H9 (cell line): ENCODE measurements around the gene TMPRSS2. TPM values are rescaled to one million over a fixed set of nuclear protein-coding genes. Genes with fewer than 3 reads are reported as not detected.

Experiments used
- DNase-seq: peaks from one replicate; pipeline ENCODE4 v3.0.0-alpha.2; 2017
- H2AFZ ChIP-seq: one replicate; pipeline ENCODE4 v1.6.1; 2013; ENCODE audit warnings: mild to moderate bottlenecking, low read length, control low read depth, moderate library complexity
- H2AK5ac ChIP-seq: 2 replicates; pipeline ENCODE4 v1.6.1; 2013; ENCODE audit warnings: low read length, control low read depth, mixed read lengths; ENCODE audit not compliant: insufficient read length
- H2BK120ac ChIP-seq: one replicate; pipeline ENCODE4 v1.6.1; 2013; ENCODE audit warnings: low read depth, mild to moderate bottlenecking, low read length, control low read depth, inconsistent platforms; ENCODE audit not compliant: poor library complexity, severe bottlenecking
- H2BK12ac ChIP-seq: 2 replicates; pipeline ENCODE4 v1.6.1; 2013; ENCODE audit warnings: low read length, control low read depth, mixed read lengths, low read depth; ENCODE audit not compliant: insufficient read length
- H2BK15ac ChIP-seq: 2 replicates; pipeline ENCODE4 v1.6.1; 2013; ENCODE audit warnings: low read depth, low read length, control low read depth
- H2BK20ac ChIP-seq: one replicate; pipeline ENCODE4 v1.6.1; 2013; ENCODE audit warnings: low read depth, mild to moderate bottlenecking, low read length, control low read depth, inconsistent platforms; ENCODE audit not compliant: poor library complexity, severe bottlenecking
- H2BK5ac ChIP-seq: 2 replicates; pipeline ENCODE4 v1.6.1; 2013; ENCODE audit warnings: low read length, control low read depth, mixed read lengths; ENCODE audit not compliant: insufficient read length
- H3K14ac ChIP-seq: 2 replicates; pipeline ENCODE4 v1.6.1; 2013; ENCODE audit warnings: low read length, control low read depth; ENCODE audit not compliant: insufficient read depth
- H3K18ac ChIP-seq: 2 replicates; pipeline ENCODE4 v1.6.1; 2013; ENCODE audit warnings: low read depth, mild to moderate bottlenecking, mixed read lengths, low read length, control low read depth; ENCODE audit not compliant: insufficient read length
- H3K23ac ChIP-seq: 2 replicates; pipeline ENCODE4 v1.6.1; 2013; ENCODE audit warnings: low read length, control low read depth, mixed read lengths, low read depth; ENCODE audit not compliant: insufficient read length
- H3K23me2 ChIP-seq: 2 replicates; pipeline ENCODE4 v1.6.1; 2013; ENCODE audit warnings: low read depth, mild to moderate bottlenecking, mixed read lengths, low read length, control low read depth; ENCODE audit not compliant: insufficient read length, poor library complexity, severe bottlenecking
- H3K27ac ChIP-seq: 2 replicates; pipeline ENCODE4 v1.5.1; 2013; ENCODE audit warnings: low read length, control low read depth, mixed read lengths, low read depth; ENCODE audit not compliant: insufficient read length
- H3K27me3 ChIP-seq: 2 replicates; pipeline ENCODE4 v1.6.1; 2013; ENCODE audit warnings: low read length, control low read depth, inconsistent platforms; ENCODE audit not compliant: insufficient read depth
- H3K4ac ChIP-seq: 2 replicates; pipeline ENCODE4 v1.6.1; 2013; ENCODE audit warnings: low read depth, mild to moderate bottlenecking, control low read depth, inconsistent platforms, low read length, moderate library complexity
- H3K4me1 ChIP-seq: 2 replicates; pipeline ENCODE4 v1.6.1; 2013; ENCODE audit warnings: low read length, control low read depth, inconsistent platforms; ENCODE audit not compliant: insufficient read depth
- H3K4me2 ChIP-seq: 2 replicates; pipeline ENCODE4 v1.6.1; 2013; ENCODE audit warnings: low read length, control low read depth, mixed read lengths; ENCODE audit not compliant: insufficient read length, insufficient read depth
- H3K56ac ChIP-seq: 2 replicates; pipeline ENCODE4 v1.6.1; 2013; ENCODE audit warnings: low read depth, mild to moderate bottlenecking, mixed read lengths, low read length, control low read depth; ENCODE audit not compliant: insufficient read length
- H3K79me1 ChIP-seq: 2 replicates; pipeline ENCODE4 v1.6.1; 2013; ENCODE audit warnings: low read depth, mild to moderate bottlenecking, moderate library complexity, low read length, control low read depth, inconsistent platforms; ENCODE audit not compliant: insufficient read depth, poor library complexity, severe bottlenecking
- H3K79me2 ChIP-seq: 2 replicates; pipeline ENCODE4 v1.6.1; 2013; ENCODE audit warnings: low read length, control low read depth, inconsistent platforms; ENCODE audit not compliant: insufficient read depth
- H3K9ac ChIP-seq: 2 replicates; pipeline ENCODE4 v1.6.1; 2013; ENCODE audit warnings: low read length, control low read depth, mixed read lengths; ENCODE audit not compliant: insufficient read length; ENCODE audit errors: extremely low read depth
- H3K9me3 ChIP-seq: one replicate; pipeline ENCODE4 v1.6.1; 2013; ENCODE audit warnings: low read depth, low read length, inconsistent platforms; ENCODE audit not compliant: control insufficient read depth
- H3T11ph ChIP-seq: one replicate; pipeline ENCODE4 v1.6.1; 2013; ENCODE audit warnings: mild to moderate bottlenecking, low read length, control low read depth, inconsistent platforms
- H4K20me1 ChIP-seq: one replicate; pipeline ENCODE4 v1.6.1; 2013; ENCODE audit not compliant: control insufficient read depth, insufficient read length, insufficient read depth
- H4K5ac ChIP-seq: 2 replicates; pipeline ENCODE4 v1.6.1; 2013; ENCODE audit warnings: low read depth, mild to moderate bottlenecking, mixed read lengths, low read length, control low read depth; ENCODE audit not compliant: insufficient read length
- H4K8ac ChIP-seq: replicated peaks from 2 replicates; pipeline ENCODE4 v1.6.1; 2013; ENCODE audit warnings: low read length, control low read depth, mixed read lengths, low read depth; ENCODE audit not compliant: insufficient read length
- H4K91ac ChIP-seq: 2 replicates; pipeline ENCODE4 v1.6.1; 2013; ENCODE audit warnings: low read depth, mild to moderate bottlenecking, moderate library complexity, mixed read lengths, low read length, control low read depth; ENCODE audit not compliant: insufficient read length
- H3K27ac Mint-ChIP-seq, 3 experiments: 2 replicates in 2 of 3; 3 replicates in 1 of 3; pipeline ENCODE4 v1.8.0; 2020 to 2021; ENCODE audit warnings: mixed read lengths in 3 of 3, mild to moderate bottlenecking in 1 of 3, moderate library complexity in 1 of 3
- H3K27me3 Mint-ChIP-seq: 2 replicates; pipeline ENCODE4 v1.8.0; 2021; ENCODE audit warnings: low read depth, mild to moderate bottlenecking, moderate library complexity, mixed read lengths
- H3K36me3 Mint-ChIP-seq, 3 experiments: 2 replicates in 2 of 3; 3 replicates in 1 of 3; pipeline ENCODE4 v1.8.0; 2020 to 2021; ENCODE audit warnings: low read depth in 3 of 3, mixed read lengths in 3 of 3; ENCODE audit not compliant: insufficient read depth in 1 of 3
- H3K4me1 Mint-ChIP-seq, 2 experiments: 2 replicates each; pipeline ENCODE4 v1.8.0; 2020; ENCODE audit warnings: mixed read lengths in 2 of 2
- H3K4me3 Mint-ChIP-seq, 2 experiments: 2 replicates in 1 of 2; 3 replicates in 1 of 2; pipeline ENCODE4 v1.8.0; 2020 to 2021; ENCODE audit warnings: mild to moderate bottlenecking in 2 of 2, mixed read lengths in 2 of 2, moderate library complexity in 1 of 2
- H3K9me3 Mint-ChIP-seq, 2 experiments: 2 replicates in 1 of 2; 3 replicates in 1 of 2; pipeline ENCODE4 v1.8.0; 2020; ENCODE audit warnings: mild to moderate bottlenecking in 2 of 2, mixed read lengths in 2 of 2, moderate library complexity in 1 of 2
- WGBS: extraction: QIAGEN DNeasy Blood & Tissue Kit; methylation state at CpG from one replicate; pipeline ENCODE4 v1.1.7; 2013; ENCODE audit warnings: missing lambda C conversion rate, low lambda C conversion rate, mixed read lengths; ENCODE audit not compliant: insufficient read length; ENCODE audit errors: extremely low coverage; 5-methylcytosine and 5-hydroxymethylcytosine counted together
- long read RNA-seq: library from polyadenylated mRNA; unstranded; transcript quantifications from one replicate; pipeline ENCODE4 v2.0.0, GENCODE V29; 2020
- total RNA-seq: library from RNA; stranded (reverse); gene quantifications from 2 replicates; pipeline ENCODE4 v1.2.1, GENCODE V29; 2021
- TF ChIP-seq, protein P1 (sequence below): fragments of 200-600 bp; sonication (generic); conservative IDR thresholded peaks from 3 replicates; pipeline ENCODE4 v1.8.0; 2021; ENCODE audit warnings: antibody characterized with exemption, mild to moderate bottlenecking

The TMPRSS2 gene
- total RNA-seq: 10.2 and 12.1 TPM in 2 replicates
- long read RNA-seq, transcript TMPRSS2-202 (14 exons, 3,240 nt): major isoform, 11 of 53 reads
- long read RNA-seq, transcript TMPRSS2-201 (14 exons, 3,205 nt): major isoform, 11 of 53 reads
- long read RNA-seq, partial matches to known transcripts: 3 of 53 reads
- long read RNA-seq, other reads (novel, unspliced or antisense): 28 of 53 reads

DNA sequence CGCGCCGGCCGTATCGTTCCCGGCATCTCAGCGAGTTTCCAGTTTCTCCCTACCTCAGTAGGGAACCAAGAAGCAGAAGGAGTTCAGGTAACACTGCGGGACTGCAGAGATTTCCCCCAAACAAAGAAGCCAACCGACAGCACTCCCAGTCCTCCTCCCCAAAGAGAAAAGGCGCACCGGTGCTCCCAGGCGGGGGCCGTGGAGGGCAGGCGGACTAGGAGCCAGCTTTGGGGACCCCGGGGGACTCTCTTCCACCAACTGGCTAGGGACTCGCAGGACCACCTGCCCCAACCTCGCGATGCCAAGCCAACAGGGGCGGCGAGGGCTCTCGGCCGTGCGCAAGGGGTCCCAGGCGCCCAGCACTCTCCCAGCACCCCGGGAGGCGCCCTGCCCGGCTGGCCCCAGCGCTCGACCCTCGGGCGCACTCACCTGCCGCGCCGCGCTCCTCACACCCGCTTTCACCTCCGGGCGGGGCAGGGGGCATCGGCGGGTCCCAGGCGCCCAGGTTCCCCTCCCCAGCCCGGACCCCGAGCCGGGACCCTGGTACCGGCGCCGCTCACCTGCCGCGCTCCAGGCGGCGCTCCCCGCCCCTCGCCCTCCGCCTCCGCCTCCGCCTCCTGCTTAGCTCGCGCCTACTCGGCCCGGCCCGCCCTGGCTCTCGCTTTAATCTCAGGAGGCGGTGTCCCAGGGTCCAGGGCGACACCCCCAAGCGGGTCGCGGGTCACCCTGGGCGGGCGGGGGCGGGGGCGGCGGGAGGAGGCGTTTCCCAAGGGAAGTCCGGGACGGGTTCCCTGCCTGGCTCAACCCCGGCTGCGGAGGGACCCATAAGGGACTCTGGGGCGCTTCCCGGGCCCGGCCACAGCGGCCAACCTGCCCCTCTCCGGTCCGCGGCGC is at the start of gene TMPRSS2:
Gene TMPRSS2, minus strand, starts transcription at position 638 of the 894 bp plus-strand sequence. CDS start 10,025 bp downstream, outside the sequence.
- Mint-ChIP-seq H3K27me3 (peaks cover 43% of the 10 kb centered on the region), H3K4me3 (peak within 1 kb of the TSS; percentile 78 to 90), H3K27ac (no peak within 1 kb of the TSS), H3K36me3 (no peaks in the 10 kb centered on the region), H3K9me3 (no peaks in the 10 kb centered on the region), H3K4me1 (peaks cover 28 to 29% of the 10 kb centered on the region in 2 experiments)
- Histone ChIP-seq H3K23ac (no peak within 1 kb of the TSS), H2AK5ac (no peak within 1 kb of the TSS), H3K79me1 (no peaks in the 10 kb centered on the region), H3K18ac (peak within 1 kb of the TSS; percentile 41), H2BK12ac (no peak within 1 kb of the TSS), H3K27ac (no peak within 1 kb of the TSS), H3K14ac (peak within 1 kb of the TSS; percentile 36), H2BK20ac (no peak within 1 kb of the TSS), H2BK15ac (no peak within 1 kb of the TSS), H3K27me3 (peaks cover 10% of the 10 kb centered on the region; the same call in 1 of the 2 replicates), H4K5ac (no peak within 1 kb of the TSS), H4K8ac (no peak within 1 kb of the TSS), H3K56ac (no peak within 1 kb of the TSS), H3K9me3 (no peaks in the 10 kb centered on the region), H2BK120ac (no peak within 1 kb of the TSS), H3T11ph (no peak within 1 kb of the TSS), H2BK5ac (no peak within 1 kb of the TSS), H4K20me1 (no peaks in the 10 kb centered on the region), H3K79me2 (no peaks in the 10 kb centered on the region), H3K4me1 (no peaks in the 10 kb centered on the region; the same call in 1 of the 2 replicates), H3K9ac (no peak within 1 kb of the TSS), H3K23me2 (peaks cover 13% of the 10 kb centered on the region), H2AFZ (no peak within 1 kb of the TSS), H3K4me2 (peak within 1 kb of the TSS; percentile 70), H3K4ac (no peak within 1 kb of the TSS), H4K91ac (no peak within 1 kb of the TSS)
- peak; percentile 74 for DNase-seq
- WGBS: no CpG with 5 or more reads among the region's 85 CpGs
- TF ChIP-seq, protein P1, sequence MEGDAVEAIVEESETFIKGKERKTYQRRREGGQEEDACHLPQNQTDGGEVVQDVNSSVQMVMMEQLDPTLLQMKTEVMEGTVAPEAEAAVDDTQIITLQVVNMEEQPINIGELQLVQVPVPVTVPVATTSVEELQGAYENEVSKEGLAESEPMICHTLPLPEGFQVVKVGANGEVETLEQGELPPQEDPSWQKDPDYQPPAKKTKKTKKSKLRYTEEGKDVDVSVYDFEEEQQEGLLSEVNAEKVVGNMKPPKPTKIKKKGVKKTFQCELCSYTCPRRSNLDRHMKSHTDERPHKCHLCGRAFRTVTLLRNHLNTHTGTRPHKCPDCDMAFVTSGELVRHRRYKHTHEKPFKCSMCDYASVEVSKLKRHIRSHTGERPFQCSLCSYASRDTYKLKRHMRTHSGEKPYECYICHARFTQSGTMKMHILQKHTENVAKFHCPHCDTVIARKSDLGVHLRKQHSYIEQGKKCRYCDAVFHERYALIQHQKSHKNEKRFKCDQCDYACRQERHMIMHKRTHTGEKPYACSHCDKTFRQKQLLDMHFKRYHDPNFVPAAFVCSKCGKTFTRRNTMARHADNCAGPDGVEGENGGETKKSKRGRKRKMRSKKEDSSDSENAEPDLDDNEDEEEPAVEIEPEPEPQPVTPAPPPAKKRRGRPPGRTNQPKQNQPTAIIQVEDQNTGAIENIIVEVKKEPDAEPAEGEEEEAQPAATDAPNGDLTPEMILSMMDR: no peak
